Measurements from ENCODE around the gene KCNG4.
"Not testable (repeated sequence)": the region's sequence is repeated elsewhere in the genome, so short reads cannot be mapped to it uniquely, and the experiment has no call there.

DNA sequence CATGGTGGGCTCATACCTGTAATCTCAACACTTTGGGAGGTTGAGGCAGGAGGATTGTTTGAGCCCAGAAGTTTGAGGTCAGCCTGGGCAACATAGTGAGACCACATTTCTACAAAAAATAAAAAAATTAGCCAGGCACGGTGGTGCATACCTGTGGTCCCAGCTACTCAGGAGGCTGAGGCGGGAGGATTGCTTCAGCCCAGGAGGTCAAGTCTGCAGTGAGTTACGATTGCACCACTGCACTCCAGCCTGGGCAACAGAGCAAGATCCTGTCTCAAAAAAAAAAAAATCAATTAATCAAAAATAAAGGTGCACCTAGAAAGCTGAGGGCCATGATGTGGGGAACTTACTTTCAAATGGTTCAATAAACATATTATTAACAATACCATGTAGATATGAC, 23.7 kb downstream of the KCNG4 start:
- TF ChIP-seq, protein P1, sequence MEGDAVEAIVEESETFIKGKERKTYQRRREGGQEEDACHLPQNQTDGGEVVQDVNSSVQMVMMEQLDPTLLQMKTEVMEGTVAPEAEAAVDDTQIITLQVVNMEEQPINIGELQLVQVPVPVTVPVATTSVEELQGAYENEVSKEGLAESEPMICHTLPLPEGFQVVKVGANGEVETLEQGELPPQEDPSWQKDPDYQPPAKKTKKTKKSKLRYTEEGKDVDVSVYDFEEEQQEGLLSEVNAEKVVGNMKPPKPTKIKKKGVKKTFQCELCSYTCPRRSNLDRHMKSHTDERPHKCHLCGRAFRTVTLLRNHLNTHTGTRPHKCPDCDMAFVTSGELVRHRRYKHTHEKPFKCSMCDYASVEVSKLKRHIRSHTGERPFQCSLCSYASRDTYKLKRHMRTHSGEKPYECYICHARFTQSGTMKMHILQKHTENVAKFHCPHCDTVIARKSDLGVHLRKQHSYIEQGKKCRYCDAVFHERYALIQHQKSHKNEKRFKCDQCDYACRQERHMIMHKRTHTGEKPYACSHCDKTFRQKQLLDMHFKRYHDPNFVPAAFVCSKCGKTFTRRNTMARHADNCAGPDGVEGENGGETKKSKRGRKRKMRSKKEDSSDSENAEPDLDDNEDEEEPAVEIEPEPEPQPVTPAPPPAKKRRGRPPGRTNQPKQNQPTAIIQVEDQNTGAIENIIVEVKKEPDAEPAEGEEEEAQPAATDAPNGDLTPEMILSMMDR (optimal IDR thresholded peaks at IDR 0.05 in 1 of 3, IDR thresholded peaks at IDR 0.05 in 1 of 3, conservative IDR thresholded peaks at IDR 0.05 in 1 of 3; ENCODE audit: extremely low read depth in 1 of 3, insufficient read depth in 2 of 3, low read length in 3 of 3), result not testable (repeated sequence)
- TF ChIP-seq EZH2 (IDR thresholded peaks at IDR 0.05; ENCODE audit: low read length), result not testable (repeated sequence)

Measured in keratinocyte (primary cell).